Erythroblast (primary cell): Measurements from ENCODE around the gene C1RL.

ENCODE experiments used
- DNase-seq, 2 experiments: peaks; one replicate each; lab custom pipeline; 2025; lab: John Stamatoyannopoulos, UW
- GATA1 ChIP-seq: IDR thresholded peaks from 2 replicates; pipeline ENCODE4 v1.6.1; 2011; ENCODE audit warnings: low read depth, mild to moderate bottlenecking, control low read depth, low read length, moderate library complexity
- POLR2A ChIP-seq: IDR thresholded peaks from 2 replicates; pipeline ENCODE4 v1.6.1; 2011; ENCODE audit warnings: mild to moderate bottlenecking, low read length

The C1RL gene

DNA sequence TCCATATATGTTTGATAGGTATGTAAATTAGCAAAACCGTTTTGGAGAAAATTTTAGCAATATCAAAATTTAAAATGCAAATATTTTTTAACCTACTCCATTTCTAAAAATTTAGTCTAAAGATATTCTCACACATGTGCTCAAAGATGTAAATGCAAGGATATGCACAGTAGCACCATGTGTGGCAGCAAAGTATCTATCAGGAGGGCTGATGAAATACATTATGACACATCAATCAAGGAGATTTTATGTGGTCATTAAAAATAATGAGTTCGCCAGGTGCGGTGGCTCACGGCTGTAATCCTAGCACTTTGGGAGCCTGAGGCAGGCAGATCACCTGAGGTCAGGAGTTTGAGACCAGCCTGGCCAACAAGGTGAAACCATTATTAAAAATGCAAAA, 8.8 kb downstream of the C1RL start:
- TF ChIP-seq POLR2A (no peak), GATA1 (no peak)
- no peak for DNase-seq

DNA sequence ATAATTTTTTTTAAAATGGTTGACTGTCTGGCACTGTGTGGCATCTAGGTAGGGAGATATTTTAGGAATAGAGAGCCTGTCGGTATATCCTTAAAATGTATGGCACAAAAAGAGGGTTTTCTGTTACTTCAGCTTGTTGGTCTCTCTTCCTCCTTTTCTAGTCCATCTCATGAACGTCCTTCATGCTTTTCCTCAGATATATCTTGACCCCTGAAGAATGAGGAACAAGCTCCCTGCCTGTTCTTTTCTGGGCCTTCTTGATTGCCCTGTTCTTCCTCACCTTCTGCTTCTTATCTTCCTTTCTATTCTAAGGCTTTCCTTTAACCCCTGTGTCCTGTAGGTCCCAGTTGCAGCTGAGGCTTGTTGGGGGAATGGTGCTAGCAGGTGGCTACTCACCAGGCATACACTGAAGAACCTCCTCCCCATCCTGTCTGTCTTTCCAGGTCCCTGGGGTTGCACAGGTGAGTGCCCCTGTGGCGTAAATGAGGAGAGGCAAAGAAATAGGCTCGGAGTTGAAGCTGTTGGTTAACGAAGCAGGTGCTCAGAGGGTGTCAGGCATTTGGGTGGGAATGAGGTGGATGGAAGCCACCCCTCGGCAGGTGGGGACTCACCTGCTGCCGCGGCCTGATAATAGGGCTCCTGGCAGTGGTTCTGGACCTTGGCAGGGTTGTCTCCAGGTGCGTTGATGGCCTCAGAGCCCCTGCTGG, 9.6 kb downstream of the C1RL start:
- TF ChIP-seq POLR2A (no peak), GATA1 (no peak)
- no peak for DNase-seq

DNA sequence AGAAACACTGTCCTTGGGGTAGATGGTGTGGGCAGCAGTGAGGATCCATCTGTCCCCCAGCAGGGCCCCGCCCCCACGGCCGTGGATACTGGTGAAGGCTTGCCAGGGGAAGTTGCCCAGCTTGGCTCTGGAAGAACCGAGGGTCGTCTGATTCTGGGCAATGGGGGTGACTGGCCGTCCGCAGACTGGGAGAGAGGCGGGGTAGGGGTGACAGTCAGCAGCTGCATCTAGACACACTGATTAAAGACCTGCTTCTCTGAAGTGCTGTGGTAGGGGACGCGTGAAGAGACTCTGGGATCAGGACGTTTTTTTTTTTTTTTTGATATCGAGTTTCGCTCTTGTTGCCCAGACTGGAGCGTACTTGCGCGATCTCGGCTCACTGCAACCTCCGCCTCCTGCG, 12.0 kb downstream of the C1RL start:
- DNase-seq: no peak
- TF ChIP-seq POLR2A (no peak), GATA1 (no peak)

DNA sequence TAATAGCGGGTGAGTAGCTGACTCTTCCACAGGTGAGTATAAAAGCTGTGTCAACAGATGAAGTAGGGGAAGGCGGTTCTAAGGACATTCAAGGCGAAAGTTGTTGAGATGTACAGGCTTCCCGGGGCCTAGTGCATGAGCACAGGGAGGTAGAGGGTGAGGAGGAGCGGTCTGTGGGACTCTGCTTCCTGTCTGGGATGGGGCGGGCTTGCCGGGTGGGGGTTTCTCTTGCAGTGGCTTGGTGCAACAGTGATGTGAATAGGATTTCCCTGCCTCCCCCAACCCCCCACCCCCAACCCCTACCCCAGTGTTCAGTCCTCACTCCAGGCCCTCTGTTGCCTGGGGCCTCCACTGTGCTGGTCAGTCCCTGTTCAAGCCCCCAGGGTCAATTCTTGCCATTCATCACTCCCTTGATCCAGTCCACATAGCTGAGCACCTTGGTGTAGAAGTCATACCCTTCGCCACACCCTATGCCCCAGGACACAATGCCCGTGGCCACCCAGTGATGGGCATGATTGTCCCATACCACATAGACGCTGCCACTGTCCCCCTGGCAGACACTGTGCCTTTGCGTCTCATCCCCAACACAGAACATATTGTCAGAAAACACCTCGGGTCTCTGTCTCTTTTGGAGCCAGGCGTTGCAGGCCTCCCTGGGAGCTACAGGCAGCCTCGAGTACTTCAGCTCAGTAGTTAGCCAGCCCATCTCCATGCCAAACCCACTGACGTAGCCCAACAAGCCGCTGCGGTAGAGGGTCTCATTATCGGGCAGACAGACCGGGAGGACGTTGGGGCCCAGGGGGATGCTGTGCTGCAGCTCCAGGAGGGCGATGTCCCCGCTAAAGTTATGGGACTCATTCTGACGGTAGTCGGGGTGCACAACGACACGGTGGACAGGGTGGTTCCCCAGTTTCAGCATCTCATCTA, 12.7 kb downstream of the C1RL start:
- DNase-seq: no peak
- TF ChIP-seq GATA1 (no peak), POLR2A (no peak)

DNA sequence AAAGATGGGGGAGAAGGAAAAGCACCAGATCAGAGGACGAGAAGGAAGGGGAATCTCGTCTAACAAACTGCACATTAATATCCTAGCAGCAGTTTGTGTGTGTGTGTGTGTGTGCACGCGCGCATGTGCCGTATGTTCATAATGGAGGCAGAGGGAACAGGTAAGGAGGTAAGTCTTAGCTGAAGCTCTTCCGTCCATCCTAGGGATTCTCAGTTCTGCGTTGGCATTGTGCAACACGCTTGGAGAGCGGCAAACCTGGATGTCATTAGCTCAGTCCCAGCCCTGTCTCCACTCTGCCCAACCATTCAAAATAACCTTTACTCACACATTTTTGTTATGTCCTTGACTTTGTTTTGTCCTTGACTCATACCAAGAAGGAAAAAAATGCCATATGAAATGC, 15.1 kb downstream of the C1RL start:
- DNase-seq: no peak
- TF ChIP-seq POLR2A (peak; percentile 48), GATA1 (no peak)

DNA sequence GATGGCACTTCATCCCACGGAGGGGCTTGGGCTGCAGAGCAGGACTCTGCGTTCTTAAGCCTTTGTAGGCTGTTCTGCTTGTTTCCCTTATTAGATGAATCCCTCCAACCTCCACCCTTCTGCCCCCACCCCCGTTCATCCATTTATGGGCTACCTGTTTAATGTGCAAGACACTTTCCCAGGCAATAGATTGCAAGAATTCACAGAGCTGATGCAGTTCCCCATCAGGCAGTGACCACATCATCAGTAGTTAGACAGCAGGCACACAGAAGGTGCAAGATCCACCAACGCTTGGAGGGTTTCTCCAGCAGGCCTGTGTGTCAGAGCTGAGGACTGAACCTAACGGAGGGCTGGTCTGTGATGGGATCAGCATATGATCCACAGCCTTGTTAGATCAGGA, 15.5 kb downstream of the C1RL start:
- TF ChIP-seq POLR2A: no peak
- no peak for TF ChIP-seq GATA1
- no peak for DNase-seq

DNA sequence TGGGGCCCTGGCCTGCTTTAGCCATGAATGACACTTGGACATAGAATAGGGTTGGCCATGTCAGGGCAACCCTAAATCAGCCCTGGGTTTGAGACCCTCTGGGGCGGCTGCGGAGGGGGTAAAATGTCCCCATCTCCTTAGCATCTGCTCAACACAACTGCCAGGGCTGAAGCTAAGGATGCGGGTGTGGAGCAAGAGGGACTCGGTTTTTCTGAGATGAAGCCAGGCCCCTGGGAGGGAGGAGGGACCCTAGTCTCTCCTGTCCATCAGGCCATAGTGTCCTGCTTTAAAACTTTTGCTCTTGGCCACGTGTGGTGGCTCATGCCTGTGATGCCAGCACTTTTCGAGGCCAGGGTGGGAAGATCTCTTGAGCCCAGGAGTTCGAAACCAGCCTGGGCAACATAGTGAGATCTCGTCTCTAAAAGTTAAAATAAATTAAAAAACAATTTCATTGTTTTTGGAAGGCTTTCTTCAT, 16.0 kb downstream of the C1RL start:
- TF ChIP-seq GATA1 (no peak), POLR2A (no peak)
- DNase-seq: no peak

DNA sequence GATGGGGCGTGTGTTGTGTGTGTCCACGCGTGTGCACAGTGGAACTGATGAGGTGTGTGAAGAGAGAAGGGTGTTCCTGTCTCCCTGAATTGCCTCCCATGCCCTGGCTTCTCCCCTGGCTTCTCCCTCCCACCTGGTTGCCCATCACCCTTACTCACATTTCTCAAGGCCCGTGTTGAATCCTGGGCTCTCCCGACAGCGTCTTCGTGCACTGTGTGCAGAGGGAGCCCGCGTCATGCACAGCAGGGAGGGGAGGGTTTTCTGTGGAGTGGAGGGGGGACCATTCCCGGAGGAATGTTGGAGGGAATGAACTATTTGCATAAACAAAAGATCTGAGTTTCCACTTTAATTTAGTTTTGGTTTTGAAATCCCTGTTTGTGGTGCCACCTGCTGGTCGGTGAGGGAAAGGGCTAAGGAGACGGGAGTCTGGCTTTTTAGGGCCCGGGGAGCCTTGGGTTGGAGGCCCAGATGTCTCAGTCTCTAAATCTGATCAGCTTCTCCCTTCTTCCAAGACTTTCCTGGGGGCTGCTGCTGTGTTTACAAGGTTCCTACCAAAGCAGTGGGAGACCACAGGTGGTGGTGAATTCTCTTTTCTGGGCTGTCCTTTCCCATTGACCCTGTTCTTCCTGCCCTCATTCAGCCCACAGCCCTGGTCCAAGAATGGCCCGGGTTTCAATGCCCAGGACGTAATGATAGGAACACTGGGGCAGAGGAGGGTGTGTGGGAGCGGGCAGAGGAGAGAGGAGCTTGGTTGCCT, 16.6 kb downstream of the C1RL start, which contains the start of gene C1R:
TSS of gene C1R (minus strand) at position 217 of the 757 bp plus-strand sequence. CDS start at position 160, 57 bp downstream.
- DNase-seq: peak; percentile 65 to 85
- TF ChIP-seq POLR2A (no peak), GATA1 (no peak)

DNA sequence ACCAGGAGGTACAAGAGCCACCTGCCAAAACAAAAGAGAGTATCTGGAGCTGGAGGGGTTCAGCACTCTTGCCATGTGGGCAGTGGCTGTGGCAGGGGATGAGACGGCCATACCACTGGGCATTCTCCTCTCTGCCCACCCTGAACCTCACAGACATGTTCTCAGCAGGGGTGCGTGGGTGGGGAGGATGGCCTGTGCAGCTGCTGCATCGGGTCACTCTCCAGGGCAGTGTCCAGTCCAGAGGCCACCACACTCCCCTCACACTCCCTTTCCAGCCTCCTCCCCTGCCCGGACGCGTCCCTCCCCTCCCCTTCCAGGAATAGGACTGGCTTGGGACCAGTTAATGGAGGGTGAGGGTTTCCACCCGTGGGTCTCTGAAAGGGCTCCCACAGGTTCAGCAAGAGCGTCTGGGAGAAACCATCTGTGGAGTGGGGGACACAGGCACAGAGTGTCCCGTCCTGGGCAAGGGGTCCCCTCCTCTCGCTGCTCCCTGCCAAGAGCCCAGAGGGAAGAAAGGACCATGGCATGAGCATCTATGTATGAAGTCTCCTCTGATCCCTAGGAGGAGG, 17.3 kb downstream of the C1RL start:
- DNase-seq: no peak
- TF ChIP-seq GATA1 (no peak), POLR2A (no peak)

DNA sequence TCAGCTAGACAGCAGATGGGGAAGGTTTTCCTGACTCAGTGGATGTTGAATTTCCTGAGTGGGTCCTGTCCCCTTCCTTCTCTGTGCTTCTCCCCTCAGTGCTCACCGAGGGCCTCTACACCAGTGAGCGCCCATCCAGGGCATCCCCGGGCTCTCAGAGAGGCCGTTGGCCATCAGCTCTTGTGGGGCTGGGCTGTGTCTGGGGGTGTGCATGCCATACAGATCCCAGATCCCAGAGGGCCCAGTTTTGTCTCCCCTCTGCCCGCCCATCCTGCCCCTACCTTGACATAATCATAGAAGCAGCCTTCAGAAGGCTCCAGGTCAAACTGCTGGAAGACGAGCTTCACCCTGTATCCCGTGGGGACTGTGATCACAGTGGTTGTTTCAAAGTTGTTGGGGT, 17.8 kb downstream of the C1RL start:
- DNase-seq: no peak
- TF ChIP-seq POLR2A (no peak), GATA1 (no peak)

DNA sequence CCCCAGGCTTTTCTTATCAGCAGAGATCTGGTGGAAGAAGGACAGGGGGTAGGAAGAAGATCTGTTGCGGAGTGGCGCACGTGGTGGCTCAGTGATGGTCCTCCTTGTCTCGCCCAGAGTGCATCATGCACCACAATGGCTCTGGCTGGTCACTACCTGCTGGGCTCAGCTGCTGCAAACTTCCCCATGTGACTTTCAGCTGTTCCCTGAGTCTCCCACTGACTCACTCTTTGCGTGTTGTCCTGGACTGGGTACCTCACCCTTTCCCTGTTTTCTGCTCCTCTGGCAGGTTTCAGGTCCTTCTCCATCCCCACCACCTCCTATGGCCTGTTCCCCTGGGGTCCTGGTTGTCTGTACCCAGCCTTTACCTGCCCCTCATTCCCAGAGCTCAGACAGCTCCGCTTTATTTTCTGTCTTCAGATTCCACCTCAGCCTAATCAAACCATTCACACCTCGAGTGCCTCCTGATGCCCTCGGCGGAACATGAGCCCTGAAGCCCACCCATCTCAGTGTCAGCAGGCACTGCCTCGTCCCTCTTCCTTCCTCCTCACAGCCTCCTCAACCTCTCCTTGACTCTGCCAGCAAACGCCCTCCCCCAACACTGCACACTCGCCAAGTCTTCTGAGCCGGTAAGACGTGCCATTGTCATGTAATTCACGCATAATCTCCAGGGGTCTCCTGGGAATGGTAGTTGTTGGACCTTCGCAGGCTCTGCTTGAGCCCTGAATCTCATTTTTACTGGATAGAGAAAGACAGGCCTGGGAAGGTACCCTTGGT, 18.6 kb downstream of the C1RL start:
- no peak for DNase-seq
- TF ChIP-seq GATA1 (no peak), POLR2A (no peak)

DNA sequence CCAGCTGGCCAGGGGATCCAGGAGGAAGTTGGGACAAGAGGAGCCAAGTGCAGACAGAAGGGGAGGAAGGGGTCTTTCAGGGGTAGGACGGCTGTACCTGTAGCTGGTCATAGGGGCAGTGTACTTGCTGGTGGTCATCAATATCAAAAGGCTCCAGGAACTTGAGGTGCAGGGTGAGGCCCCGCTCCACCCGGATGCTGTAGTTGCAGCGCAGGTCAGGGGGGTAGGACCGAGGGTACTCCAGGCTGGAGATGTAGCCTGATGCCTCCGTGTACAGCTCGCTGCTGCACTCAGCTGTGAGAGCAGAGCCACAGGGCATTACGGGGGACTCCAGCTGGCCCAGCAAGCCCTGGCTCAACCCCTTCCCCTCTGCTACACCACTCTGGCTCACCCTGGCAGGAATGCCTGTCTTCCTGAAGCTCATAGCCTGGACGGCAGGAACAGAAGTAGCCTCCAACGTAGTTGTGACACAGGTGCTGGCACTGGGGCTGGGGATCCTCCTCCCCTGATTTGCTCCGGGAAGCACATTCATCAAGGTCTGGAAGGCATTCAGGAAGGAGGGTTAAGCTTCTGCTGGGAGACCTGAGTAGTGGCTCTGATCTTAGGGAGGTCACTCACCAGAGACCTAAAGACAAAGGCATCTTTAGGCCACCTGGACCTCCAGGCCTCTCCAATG, 19.7 kb downstream of the C1RL start:
- TF ChIP-seq GATA1 (no peak), POLR2A (no peak)
- DNase-seq: no peak
